Measurements from ENCODE around the gene MAGEA4.

Gene MAGEA4

DNA sequence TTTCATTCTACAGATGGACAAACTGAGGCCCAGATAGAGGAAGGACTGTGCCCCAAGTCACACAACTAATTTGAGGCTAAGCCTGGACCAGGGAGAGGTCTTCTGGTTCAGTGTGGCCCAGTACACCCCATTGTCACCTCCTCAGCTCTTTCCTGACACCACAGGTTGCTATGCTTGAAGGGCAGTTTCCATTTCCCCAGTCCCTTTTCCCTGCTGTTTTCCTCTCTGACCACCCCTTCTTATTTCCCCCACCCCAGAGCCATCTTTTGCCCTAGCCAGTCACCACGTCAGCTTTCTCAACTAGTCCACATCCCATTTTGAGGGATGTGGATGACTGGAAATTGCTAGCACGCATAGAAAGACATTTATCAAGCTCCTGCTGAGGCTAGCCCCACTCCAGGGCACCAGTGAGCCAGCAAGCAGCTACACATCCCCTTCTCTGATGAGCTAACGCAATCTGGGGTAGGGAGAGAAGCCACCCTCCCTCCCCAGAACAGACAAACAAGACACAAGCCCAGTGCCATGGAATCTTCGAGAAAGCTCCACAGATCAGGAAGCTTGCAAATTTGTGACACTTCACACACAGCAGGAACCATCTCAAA lies 60.5 kb downstream of the MAGEA4 start:
- TF ChIP-seq, protein P1, sequence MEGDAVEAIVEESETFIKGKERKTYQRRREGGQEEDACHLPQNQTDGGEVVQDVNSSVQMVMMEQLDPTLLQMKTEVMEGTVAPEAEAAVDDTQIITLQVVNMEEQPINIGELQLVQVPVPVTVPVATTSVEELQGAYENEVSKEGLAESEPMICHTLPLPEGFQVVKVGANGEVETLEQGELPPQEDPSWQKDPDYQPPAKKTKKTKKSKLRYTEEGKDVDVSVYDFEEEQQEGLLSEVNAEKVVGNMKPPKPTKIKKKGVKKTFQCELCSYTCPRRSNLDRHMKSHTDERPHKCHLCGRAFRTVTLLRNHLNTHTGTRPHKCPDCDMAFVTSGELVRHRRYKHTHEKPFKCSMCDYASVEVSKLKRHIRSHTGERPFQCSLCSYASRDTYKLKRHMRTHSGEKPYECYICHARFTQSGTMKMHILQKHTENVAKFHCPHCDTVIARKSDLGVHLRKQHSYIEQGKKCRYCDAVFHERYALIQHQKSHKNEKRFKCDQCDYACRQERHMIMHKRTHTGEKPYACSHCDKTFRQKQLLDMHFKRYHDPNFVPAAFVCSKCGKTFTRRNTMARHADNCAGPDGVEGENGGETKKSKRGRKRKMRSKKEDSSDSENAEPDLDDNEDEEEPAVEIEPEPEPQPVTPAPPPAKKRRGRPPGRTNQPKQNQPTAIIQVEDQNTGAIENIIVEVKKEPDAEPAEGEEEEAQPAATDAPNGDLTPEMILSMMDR (IDR thresholded peaks at IDR 0.05; ENCODE audit: borderline replicate concordance, extremely low read depth, low read length, poor library complexity, severe bottlenecking) = no peak
- no peak for TF ChIP-seq EZH2 (IDR thresholded peaks at IDR 0.05; ENCODE audit: borderline replicate concordance, low read depth, low read length, severe bottlenecking)
- ATAC-seq (ENCODE audit: insufficient read depth, low read depth) (no peak), DNase-seq (no peak)

DNA sequence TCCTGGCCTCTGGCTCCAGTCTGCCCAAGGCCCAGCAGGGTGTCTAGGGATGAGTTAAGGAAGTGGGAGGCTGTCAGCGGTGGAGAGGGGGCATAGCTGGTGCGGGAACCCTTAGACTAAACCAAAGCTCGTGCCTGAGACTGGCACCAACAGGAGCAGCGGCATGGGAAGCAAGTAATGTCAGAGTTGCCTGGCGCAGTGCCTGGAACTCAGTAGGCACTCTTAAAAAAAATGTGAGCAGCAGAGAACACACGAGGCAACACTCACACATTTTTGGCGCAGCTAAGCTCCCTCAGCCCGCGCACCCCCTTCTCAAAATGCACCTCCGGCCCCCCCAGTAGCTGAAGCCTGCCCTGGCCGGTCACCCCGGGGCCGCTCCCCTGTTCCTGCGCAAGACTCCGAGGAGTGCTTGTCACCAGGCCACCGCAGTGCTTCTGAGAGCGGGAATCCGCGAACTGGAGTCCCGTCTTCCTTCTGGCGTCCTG lies 61.2 kb downstream of the MAGEA4 start:
- no peaks in the 10 kb centered on the region for H3K36me3 ChIP-seq (ENCODE audit: insufficient read depth, low read length)
- H3K4me2 ChIP-seq (ENCODE audit: insufficient read depth, low read length) = no peak overlapping the region
- no peaks in the 10 kb centered on the region for H4K20me1 ChIP-seq (ENCODE audit: insufficient read depth, low read length)
- TF ChIP-seq EZH2 (IDR thresholded peaks at IDR 0.05; ENCODE audit: borderline replicate concordance, low read depth, low read length, severe bottlenecking) = no peak
- TF ChIP-seq, protein P1 (IDR thresholded peaks at IDR 0.05; ENCODE audit: borderline replicate concordance, extremely low read depth, low read length, poor library complexity, severe bottlenecking) = no peak
- no peaks in the 10 kb centered on the region for H3K79me2 ChIP-seq (ENCODE audit: insufficient read depth, low read length)
- H3K4me1 ChIP-seq (ENCODE audit: insufficient read depth, low read length) = no peaks in the 10 kb centered on the region
- no peak overlapping the region for H3K4me3 ChIP-seq (ENCODE audit: low read depth in 1 of 2, low read length in 2 of 2)
- H2AFZ ChIP-seq (ENCODE audit: low read depth, low read length) = no peak overlapping the region
- no peaks in the 10 kb centered on the region for H3K9me3 ChIP-seq (ENCODE audit: insufficient read depth, low read length, severe bottlenecking)
- H3K9ac ChIP-seq (ENCODE audit: low read depth, low read length) = no peak overlapping the region
- no peaks in the 10 kb centered on the region for H3K27me3 ChIP-seq (ENCODE audit: insufficient read depth, low read length, poor library complexity)
- no peak overlapping the region for H3K27ac ChIP-seq (ENCODE audit: low read length)
- DNase-seq (no peak), ATAC-seq (ENCODE audit: insufficient read depth, low read depth) (no peak)

More for the DNA sequence above, 60.5 kb downstream of the MAGEA4 start:
- Histone ChIP-seq H3K27me3 (ENCODE audit: insufficient read depth, low read length, poor library complexity) (no peaks in the 10 kb centered on the region), H3K4me1 (ENCODE audit: insufficient read depth, low read length) (no peaks in the 10 kb centered on the region), H3K79me2 (ENCODE audit: insufficient read depth, low read length) (no peaks in the 10 kb centered on the region), H3K36me3 (ENCODE audit: insufficient read depth, low read length) (no peaks in the 10 kb centered on the region), H4K20me1 (ENCODE audit: insufficient read depth, low read length) (no peaks in the 10 kb centered on the region), H2AFZ (ENCODE audit: low read depth, low read length) (no peak overlapping the region), H3K9me3 (ENCODE audit: insufficient read depth, low read length, severe bottlenecking) (no peaks in the 10 kb centered on the region), H3K4me3 (ENCODE audit: low read depth in 1 of 2, low read length in 2 of 2) (no peak overlapping the region), H3K4me2 (ENCODE audit: insufficient read depth, low read length) (no peak overlapping the region), H3K27ac (ENCODE audit: low read length) (no peak overlapping the region), H3K9ac (ENCODE audit: low read depth, low read length) (no peak overlapping the region)

Measured in DND-41 (cell line).